PFSK-1 (cell line): ENCODE data around the gene CCDC90B.

ENCODE experiments used
- POLR2AphosphoS5 ChIP-seq: IDR thresholded peaks from 2 replicates; pipeline ENCODE4 v1.6.1; 2012; ENCODE audit warnings: low read depth, mild to moderate bottlenecking, control low read depth, low read length, moderate library complexity
- TAF1 ChIP-seq: IDR thresholded peaks from 2 replicates; pipeline ENCODE4 v1.6.1; 2012; ENCODE audit warnings: low read length, control low read depth, borderline replicate concordance; ENCODE audit not compliant: insufficient read depth

- TF ChIP-seq POLR2AphosphoS5, result no peak
- TF ChIP-seq TAF1, result no peak
These were observed 36.1 kb downstream of the CCDC90B start for GRCh38 chr11:83249972-83250593.
